KMS-11 (cell line): ENCODE data around the gene MMP24.

ENCODE experiments used
- H2AFZ ChIP-seq: fragments of 200-600 bp; sonication (generic); 2 replicates; pipeline ENCODE4 v1.6.1; 2016; ENCODE audit warnings: antibody characterized with exemption, mixed run types, low read depth
- H3K27ac ChIP-seq: fragments of 200-600 bp; sonication (generic); 2 replicates; pipeline ENCODE4 v1.6.1; 2016; ENCODE audit warnings: mild to moderate bottlenecking, mixed run types
- H3K27me3 ChIP-seq: fragments of 200-600 bp; sonication (generic); 2 replicates; pipeline ENCODE4 v1.6.1; 2017; ENCODE audit warnings: mild to moderate bottlenecking, low read depth, mixed run types, moderate library complexity; ENCODE audit not compliant: insufficient read depth
- H3K36me3 ChIP-seq: fragments of 200-600 bp; sonication (generic); 2 replicates; pipeline ENCODE4 v1.6.1; 2017; ENCODE audit warnings: mild to moderate bottlenecking, mixed run types; ENCODE audit not compliant: insufficient read depth
- H3K4me1 ChIP-seq: fragments of 200-600 bp; sonication (generic); 2 replicates; pipeline ENCODE4 v1.6.1; 2016; ENCODE audit warnings: mild to moderate bottlenecking, low read depth, mixed run types; ENCODE audit not compliant: poor library complexity, severe bottlenecking
- H3K4me2 ChIP-seq: fragments of 200-600 bp; sonication (generic); 2 replicates; pipeline ENCODE4 v1.7.0; 2016; ENCODE audit warnings: mild to moderate bottlenecking, mixed run types
- H3K4me3 ChIP-seq: fragments of 200-600 bp; sonication (generic); IDR thresholded peaks from 2 replicates; pipeline ENCODE4 v1.6.1; 2017; ENCODE audit warnings: low read depth, low read length, mixed read lengths; ENCODE audit not compliant: insufficient read depth
- H3K79me2 ChIP-seq: fragments of 200-600 bp; sonication (generic); 2 replicates; pipeline ENCODE4 v1.6.1; 2016; ENCODE audit warnings: low read depth, mixed run types; ENCODE audit not compliant: insufficient read depth
- H3K9ac ChIP-seq: fragments of 200-600 bp; sonication (generic); 2 replicates; pipeline ENCODE4 v1.6.1; 2016; ENCODE audit warnings: mild to moderate bottlenecking, mixed run types
- H4K20me1 ChIP-seq: fragments of 200-600 bp; sonication (generic); 2 replicates; pipeline ENCODE4 v1.6.1; 2016; ENCODE audit warnings: mild to moderate bottlenecking, mixed run types; ENCODE audit not compliant: insufficient read depth
- TF ChIP-seq, protein P1 (sequence below): fragments of 200-600 bp; sonication (generic); conservative IDR thresholded peaks from 2 replicates; pipeline ENCODE4 v1.6.1; 2017; ENCODE audit warnings: low read depth, mild to moderate bottlenecking, antibody characterized with exemption, low read length, moderate library complexity, mixed read lengths

Gene MMP24

DNA sequence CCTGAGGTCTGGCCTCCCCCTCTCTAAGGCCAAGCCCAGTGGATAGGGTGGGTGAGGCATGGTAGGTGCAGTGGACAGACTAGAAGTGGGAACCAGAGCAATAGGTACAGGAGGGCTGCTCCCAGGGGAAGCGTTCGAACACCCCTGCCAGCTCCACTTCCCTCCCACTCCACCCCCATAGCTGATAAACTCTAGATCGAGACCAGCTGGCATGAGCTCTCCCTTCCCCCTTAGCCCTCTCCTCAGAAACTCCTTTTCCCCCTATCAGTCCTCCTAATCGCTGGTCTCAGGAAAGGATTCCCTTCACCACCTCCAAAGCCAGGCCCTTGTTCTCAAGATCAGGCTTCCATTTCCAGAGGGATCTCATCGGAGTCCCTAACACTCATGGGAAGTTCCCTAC lies 71.8 kb downstream of the MMP24 start:
- Histone ChIP-seq H3K79me2 (no peaks in the 10 kb centered on the region), H3K4me2 (no peak overlapping the region), H3K9ac (no peak overlapping the region), H3K27ac (no peak overlapping the region), H3K36me3 (no peaks in the 10 kb centered on the region), H3K27me3 (no peaks in the 10 kb centered on the region; the same call in 1 of the 2 replicates), H2AFZ (no peak overlapping the region), H3K4me1 (no peaks in the 10 kb centered on the region), H3K4me3 (no peak overlapping the region), H4K20me1 (no peaks in the 10 kb centered on the region)
- TF ChIP-seq, protein P1, sequence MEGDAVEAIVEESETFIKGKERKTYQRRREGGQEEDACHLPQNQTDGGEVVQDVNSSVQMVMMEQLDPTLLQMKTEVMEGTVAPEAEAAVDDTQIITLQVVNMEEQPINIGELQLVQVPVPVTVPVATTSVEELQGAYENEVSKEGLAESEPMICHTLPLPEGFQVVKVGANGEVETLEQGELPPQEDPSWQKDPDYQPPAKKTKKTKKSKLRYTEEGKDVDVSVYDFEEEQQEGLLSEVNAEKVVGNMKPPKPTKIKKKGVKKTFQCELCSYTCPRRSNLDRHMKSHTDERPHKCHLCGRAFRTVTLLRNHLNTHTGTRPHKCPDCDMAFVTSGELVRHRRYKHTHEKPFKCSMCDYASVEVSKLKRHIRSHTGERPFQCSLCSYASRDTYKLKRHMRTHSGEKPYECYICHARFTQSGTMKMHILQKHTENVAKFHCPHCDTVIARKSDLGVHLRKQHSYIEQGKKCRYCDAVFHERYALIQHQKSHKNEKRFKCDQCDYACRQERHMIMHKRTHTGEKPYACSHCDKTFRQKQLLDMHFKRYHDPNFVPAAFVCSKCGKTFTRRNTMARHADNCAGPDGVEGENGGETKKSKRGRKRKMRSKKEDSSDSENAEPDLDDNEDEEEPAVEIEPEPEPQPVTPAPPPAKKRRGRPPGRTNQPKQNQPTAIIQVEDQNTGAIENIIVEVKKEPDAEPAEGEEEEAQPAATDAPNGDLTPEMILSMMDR, result no peak

DNA sequence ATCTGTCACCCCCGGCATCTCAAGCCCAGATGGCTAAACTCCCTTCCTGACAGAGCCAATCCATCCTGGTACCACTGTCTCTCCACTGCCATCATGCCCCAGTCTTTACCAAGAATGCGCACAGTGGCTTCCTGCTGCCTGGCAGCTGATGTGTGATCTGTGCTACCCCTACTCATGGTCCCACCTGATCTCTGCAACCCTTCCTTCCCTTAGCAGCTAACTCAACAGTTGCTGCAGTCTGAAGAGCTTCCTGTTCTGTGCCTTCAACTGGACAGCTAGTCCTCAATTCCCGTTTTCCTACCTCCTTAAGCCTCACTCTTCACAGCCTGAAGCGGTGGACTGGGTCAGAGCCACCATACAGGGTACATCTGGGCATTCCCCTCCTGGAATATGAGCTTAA lies 73.3 kb downstream of the MMP24 start:
- no peak overlapping the region for H3K9ac ChIP-seq
- no peak overlapping the region for H3K27ac ChIP-seq

DNA sequence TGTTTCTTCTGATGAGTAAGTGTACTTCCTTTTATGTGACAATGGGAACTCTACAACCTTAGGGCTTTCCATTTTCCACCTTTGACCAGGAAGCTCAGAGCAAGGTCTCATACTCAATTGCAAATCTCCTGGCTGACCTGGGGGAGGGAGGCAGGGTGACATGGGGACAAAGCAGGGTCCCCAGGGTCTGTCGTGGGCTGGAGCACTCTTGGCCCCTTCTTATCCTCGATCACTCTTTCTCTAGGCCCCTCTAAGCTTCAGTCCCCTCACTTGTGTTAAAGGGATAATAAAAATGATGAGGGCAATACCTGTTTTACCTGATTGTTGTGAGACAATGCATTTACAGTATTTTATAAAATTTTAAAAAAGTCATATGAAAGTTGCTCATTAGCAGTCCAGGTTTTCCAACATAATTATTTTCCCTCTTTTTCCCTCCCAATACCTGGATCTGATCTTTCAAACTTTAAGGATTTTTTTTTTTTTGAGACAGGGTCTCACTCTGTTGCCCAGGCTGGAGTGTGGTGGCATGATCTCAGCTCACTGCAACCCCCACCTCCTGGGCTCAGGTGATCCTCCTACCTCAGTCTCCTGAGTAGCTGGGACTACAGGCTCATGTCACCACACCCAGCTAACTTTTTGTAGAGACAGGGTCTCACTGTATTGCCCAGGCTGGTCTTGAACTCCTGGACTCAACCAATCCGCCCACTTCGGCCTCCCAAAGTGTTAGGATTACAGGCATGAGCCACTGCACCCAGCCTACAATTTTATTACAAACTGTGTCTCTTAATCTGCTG lies 74.2 kb downstream of the MMP24 start:
- no peak overlapping the region for H3K27ac ChIP-seq
- H2AFZ ChIP-seq, result no peak overlapping the region
- no peaks in the 10 kb centered on the region for H3K79me2 ChIP-seq
- H3K9ac ChIP-seq, result no peak overlapping the region
- no peaks in the 10 kb centered on the region for H3K27me3 ChIP-seq
- TF ChIP-seq, protein P1, result no peak
- H3K4me3 ChIP-seq, result no peak overlapping the region
- H3K4me2 ChIP-seq, result no peak overlapping the region
- H3K4me1 ChIP-seq, result peaks cover 8% of the 10 kb centered on the region
- H4K20me1 ChIP-seq, result no peaks in the 10 kb centered on the region
- no peaks in the 10 kb centered on the region for H3K36me3 ChIP-seq

More for the DNA sequence above, 73.3 kb downstream of the MMP24 start:
- Histone ChIP-seq H3K4me1 (peaks cover 8% of the 10 kb centered on the region), H3K4me2 (no peak overlapping the region), H3K36me3 (no peaks in the 10 kb centered on the region), H2AFZ (no peak overlapping the region), H4K20me1 (no peaks in the 10 kb centered on the region), H3K79me2 (no peaks in the 10 kb centered on the region), H3K27me3 (no peaks in the 10 kb centered on the region), H3K4me3 (no peak overlapping the region)
- TF ChIP-seq, protein P1, result no peak

DNA sequence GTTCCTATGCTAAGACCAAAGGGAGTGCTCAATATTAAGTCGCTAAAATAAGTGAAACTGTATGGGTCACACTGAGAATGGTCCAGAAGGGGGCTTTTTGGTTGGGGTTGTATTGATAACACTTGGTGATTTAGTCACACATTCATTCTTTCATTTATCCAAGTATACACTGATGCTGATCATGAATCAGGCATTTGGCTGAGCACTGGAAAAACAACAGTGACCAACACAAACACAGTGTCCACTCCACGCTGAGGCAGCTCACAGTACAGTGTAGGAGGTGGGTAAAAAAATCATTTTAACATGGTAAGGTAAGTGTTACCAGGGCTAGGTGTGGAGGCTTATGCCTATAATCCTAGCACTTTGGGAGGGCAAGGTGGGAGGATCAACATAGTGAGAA lies 74.9 kb downstream of the MMP24 start:
- no peak overlapping the region for H2AFZ ChIP-seq
- H3K4me1 ChIP-seq, result peaks cover 12% of the 10 kb centered on the region
- no peak overlapping the region for H3K4me3 ChIP-seq
- H3K9ac ChIP-seq, result no peak overlapping the region
- H3K4me2 ChIP-seq, result no peak overlapping the region
- no peaks in the 10 kb centered on the region for H4K20me1 ChIP-seq
- no peaks in the 10 kb centered on the region for H3K27me3 ChIP-seq
- no peaks in the 10 kb centered on the region for H3K36me3 ChIP-seq
- TF ChIP-seq, protein P1, result no peak
- H3K79me2 ChIP-seq, result no peaks in the 10 kb centered on the region
- H3K27ac ChIP-seq, result no peak overlapping the region
